GM19372 (cell line): ENCODE measurements around the gene TUBAL3.

Experiments
- ATAC-seq: cut with Tn5 transposase; IDR thresholded peaks from one replicate; pipeline ENCODE4 v1.9.1; 2021; ENCODE audit warnings: mild to moderate bottlenecking, low read depth, moderate library complexity; ENCODE audit not compliant: unreplicated experiment

TUBAL3 gene

DNA sequence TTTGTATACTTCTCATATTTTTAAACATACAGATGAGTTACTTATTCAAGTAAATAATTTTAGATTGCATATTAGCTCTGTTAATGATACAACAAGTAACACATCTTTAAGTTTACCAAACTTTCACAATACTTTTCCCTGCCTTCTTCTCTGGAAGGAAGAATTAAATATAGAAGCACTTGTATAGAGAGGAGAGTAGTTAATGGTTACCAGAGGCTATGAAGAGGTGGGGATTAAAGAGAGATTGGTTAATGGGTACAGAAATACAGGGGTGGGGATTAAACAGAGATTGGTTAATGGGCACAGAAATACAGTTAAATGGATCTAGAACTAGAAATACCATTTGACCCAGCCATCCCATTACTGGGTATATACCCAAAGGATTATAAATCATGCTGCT, 59.9 kb downstream of the TUBAL3 start:
- no peak for ATAC-seq

DNA sequence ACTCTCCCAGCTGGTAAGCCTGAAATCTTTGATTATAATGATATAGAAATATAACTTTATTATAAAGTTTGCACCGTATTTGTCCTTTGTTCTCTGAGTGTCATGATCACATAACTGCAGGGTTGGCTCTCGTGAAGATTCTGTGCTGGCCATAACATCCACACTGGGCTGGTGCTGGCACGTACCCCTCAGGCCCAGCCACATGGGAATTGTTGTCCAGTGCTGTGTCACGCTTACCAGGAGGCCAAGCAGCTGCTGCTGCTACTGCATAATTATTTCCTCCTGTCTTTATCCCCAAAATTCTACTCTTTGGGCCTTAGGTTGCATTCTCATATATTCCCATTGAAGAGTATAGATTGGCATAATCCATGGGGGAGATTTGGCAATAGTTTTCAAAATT, 60.6 kb downstream of the TUBAL3 start:
- no peak for ATAC-seq

DNA sequence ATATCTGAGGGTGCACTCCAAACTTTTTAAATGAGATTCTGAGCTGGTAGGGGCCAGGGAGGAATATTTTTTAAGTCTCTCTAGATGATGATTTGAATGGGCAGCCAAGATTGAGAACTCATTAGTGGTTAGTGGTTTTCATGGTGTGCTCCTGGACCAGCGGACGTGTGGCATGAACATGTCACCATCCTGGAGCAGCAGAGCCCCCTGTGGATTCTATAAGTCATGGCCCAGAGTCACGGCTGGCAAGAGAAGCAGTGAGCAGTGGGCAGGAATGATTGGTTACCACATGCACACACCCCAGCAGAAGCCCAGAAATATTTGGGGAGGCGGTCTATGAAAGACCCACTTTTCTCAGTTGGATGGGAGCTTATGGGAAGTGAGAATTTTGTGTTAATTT, 61.1 kb downstream of the TUBAL3 start:
- ATAC-seq, result no peak
